ENCODE data around the gene ANTXR1. TPM values are rescaled to one million over a fixed set of nuclear protein-coding genes. Genes with fewer than 3 reads are reported as not detected.

ANTXR1 gene
- total RNA-seq, 1 donor from 2014 or later = not detected

DNA sequence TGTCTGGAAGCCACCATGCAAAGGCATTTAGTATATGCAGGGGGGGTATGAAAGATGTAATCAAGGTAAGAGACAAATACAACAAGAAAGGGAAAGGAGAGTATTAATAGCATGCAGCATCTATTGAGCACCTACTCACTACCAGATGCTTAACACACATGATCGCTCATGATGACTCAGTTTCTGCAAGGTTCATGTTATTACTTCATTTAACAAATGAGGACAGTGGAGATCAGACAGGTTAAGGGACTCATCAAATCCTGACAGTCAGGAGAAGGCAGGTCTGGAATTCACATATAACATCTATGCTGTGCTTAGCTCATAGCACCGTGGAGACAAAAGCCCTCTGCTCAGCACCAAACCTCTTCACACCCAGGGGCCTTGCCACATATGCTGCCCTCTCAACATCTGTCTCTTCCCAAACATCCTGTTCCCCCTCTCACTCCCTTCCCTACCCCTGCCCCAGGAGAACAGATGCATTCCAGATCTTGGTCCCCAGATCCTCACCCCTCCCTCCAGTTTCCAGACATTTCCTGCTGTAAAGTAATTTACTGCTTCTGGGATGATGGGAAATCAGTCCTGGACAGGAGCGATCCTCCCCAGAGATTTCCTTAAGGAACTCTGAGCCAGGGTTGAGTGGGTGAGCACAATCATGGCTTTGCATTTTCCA is 155.3 kb downstream of the ANTXR1 start:
- ChIA-PET CTCF (no interaction called here), POLR2A (no interaction called here)
- ATAC-seq (ENCODE audit: low read depth) (no peak), DNase-seq (no peak)
- Mint-ChIP-seq H3K4me3 (no peak overlapping the region), H3K4me1 (peaks cover 4% of the 10 kb centered on the region), H3K27ac (no peak overlapping the region), H3K27me3 (peaks cover 31% of the 10 kb centered on the region), H3K36me3 (ENCODE audit: low read depth) (no peaks in the 10 kb centered on the region), H3K9me3 (no peaks in the 10 kb centered on the region)
- TF ChIP-seq, protein P1, sequence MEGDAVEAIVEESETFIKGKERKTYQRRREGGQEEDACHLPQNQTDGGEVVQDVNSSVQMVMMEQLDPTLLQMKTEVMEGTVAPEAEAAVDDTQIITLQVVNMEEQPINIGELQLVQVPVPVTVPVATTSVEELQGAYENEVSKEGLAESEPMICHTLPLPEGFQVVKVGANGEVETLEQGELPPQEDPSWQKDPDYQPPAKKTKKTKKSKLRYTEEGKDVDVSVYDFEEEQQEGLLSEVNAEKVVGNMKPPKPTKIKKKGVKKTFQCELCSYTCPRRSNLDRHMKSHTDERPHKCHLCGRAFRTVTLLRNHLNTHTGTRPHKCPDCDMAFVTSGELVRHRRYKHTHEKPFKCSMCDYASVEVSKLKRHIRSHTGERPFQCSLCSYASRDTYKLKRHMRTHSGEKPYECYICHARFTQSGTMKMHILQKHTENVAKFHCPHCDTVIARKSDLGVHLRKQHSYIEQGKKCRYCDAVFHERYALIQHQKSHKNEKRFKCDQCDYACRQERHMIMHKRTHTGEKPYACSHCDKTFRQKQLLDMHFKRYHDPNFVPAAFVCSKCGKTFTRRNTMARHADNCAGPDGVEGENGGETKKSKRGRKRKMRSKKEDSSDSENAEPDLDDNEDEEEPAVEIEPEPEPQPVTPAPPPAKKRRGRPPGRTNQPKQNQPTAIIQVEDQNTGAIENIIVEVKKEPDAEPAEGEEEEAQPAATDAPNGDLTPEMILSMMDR (IDR thresholded peaks at IDR 0.05) = no peak
- intact Hi-C loops (cut with micrococcal nuclease) = no loop called here

DNA sequence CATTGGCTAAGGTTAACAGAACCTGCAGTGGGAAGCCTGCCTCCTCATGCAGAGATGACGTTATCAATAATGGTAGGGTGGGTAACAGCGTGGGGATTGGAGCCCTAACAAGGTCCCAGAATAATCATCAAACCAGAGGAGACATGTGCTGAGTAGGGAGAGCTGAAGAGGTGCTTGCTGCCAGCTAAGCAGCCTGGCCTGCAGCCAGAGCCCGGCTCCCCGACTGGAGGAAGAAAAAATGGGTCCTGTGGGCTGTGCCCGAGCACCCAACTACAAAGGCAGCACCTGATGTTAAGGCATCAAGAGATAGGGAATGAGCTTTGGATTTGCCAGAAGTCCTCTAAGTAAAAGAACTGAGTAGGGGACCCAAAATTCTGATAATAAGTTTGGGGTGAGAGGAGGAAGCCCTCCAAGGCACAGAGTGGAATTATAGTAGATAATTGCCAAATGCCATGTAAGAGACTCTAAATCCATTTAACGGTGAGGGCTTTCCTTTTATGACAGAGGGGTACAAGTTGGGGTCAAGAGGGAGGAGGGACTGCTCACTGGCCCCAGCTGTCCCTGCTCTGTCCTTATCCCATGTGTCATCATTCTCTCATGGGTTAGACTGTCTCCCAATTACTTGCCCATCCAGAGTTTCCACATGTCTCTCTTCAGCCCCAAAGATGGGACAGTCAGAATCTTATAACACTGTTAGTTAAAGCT is 156.1 kb downstream of the ANTXR1 start:
- CTCF ChIA-PET = no interaction called here
- Mint-ChIP-seq H3K36me3 (ENCODE audit: low read depth) (no peaks in the 10 kb centered on the region), H3K27me3 (peaks cover 35% of the 10 kb centered on the region), H3K27ac (no peak overlapping the region), H3K4me1 (no peaks in the 10 kb centered on the region), H3K4me3 (no peak overlapping the region), H3K9me3 (no peaks in the 10 kb centered on the region)
- ATAC-seq (ENCODE audit: low read depth) (no peak), DNase-seq (no peak)
- intact Hi-C loops (cut with micrococcal nuclease) = no loop called here
- POLR2A ChIA-PET = no interaction called here
- TF ChIP-seq, protein P1 (IDR thresholded peaks at IDR 0.05) = no peak

DNA sequence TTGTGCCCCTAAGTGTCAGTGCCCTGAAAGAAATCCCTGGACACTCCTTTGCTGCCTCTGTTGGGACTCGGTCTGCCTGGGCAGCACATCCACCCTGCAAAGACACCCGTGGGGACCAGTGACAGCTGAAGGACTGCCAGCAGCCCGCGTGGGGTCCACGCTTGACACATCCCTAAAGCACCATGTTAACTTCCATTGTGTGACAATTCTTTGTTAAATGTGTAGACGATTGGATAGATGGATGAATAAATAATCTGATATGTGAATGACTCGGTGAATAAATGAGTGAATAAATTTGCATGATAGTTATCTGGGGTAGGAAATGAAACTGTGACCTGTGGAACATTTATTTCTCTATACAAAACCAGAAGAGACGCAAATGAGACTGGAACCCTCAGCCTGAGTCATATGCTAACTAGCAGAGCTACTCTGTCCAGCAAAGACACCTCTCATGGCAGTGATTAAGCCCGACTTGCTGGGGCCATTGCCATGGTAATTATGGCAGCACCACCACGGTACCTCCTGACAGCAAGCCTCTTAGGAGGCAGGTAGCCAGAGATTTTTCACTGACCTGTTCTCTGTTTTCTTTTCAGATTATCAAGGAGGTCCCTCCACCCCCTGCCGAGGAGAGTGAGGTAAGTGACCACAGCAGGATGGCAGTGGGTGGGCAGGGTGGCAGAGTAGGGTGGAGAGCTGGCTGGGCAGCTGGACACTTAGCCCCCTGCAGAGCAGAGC is 156.8 kb downstream of the ANTXR1 start:
- DNase-seq = no peak
- CTCF ChIA-PET = no interaction called here
- intact Hi-C loops (cut with micrococcal nuclease) = no loop called here
- no peaks in the 10 kb centered on the region for H3K36me3 Mint-ChIP-seq (ENCODE audit: low read depth)
- H3K9me3 Mint-ChIP-seq = no peaks in the 10 kb centered on the region
- POLR2A ChIA-PET = no interaction called here
- no peaks in the 10 kb centered on the region for H3K4me1 Mint-ChIP-seq
- no peak for ATAC-seq (ENCODE audit: low read depth)
- no peak overlapping the region for H3K4me3 Mint-ChIP-seq
- no peak overlapping the region for H3K27ac Mint-ChIP-seq
- H3K27me3 Mint-ChIP-seq = peaks cover 38% of the 10 kb centered on the region
- TF ChIP-seq, protein P1 (IDR thresholded peaks at IDR 0.05) = no peak

DNA sequence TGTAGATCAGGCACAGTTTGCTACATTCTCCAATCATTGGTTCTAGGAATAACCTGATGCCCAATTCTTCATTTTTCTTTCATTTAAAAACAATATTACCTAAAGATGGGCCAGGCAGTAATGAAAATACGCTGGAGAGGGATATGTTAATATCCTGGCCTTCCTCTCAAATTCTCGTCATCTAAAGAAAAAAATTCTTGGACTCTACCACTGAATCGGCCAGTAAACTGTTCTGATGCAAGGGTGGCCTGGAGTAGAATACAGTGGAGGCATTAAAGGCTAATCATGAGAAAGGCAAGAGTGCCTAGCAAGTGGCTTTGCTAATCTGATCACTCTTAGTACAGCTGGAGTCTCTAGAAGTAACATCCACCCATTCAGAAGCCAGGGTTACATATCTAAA is 157.7 kb downstream of the ANTXR1 start:
- intact Hi-C loops (cut with micrococcal nuclease) = no loop called here
- Mint-ChIP-seq H3K27me3 (peaks cover 37% of the 10 kb centered on the region), H3K27ac (no peak overlapping the region), H3K4me1 (no peaks in the 10 kb centered on the region), H3K36me3 (ENCODE audit: low read depth) (no peaks in the 10 kb centered on the region), H3K9me3 (no peaks in the 10 kb centered on the region), H3K4me3 (no peak overlapping the region)
- ChIA-PET POLR2A (no interaction called here), CTCF (no interaction called here)
- TF ChIP-seq, protein P1 (IDR thresholded peaks at IDR 0.05) = no peak
- DNase-seq = no peak
- ATAC-seq (ENCODE audit: low read depth) = no peak

Data from activated B cell treated with CpG ODN at 0.5 μM for 24 hours (primary cell).